Measurements from ENCODE around the gene SEC14L2. TPM values are rescaled to one million over a fixed set of nuclear protein-coding genes. Genes with fewer than 3 reads are reported as not detected.

The SEC14L2 gene
- total and polyA plus RNA-seq, 2 experiments from 2014 or later, result 2.9 to 11.2 TPM

- Histone ChIP-seq H3K4me3 (no peak overlapping the region), H3K9me3 (ENCODE audit: low read depth) (no peaks in the 10 kb centered on the region), H3K27ac (no peak overlapping the region), H3K36me3 (peaks cover 14% of the 10 kb centered on the region), H3K4me1 (ENCODE audit: low read depth) (peaks cover 11% of the 10 kb centered on the region), H3K27me3 (no peaks in the 10 kb centered on the region)
- no peak for TF ChIP-seq CTCF (IDR thresholded peaks at IDR 0.05; ENCODE audit: low read depth, low read length)
- DNase-seq (ENCODE audit: low read depth in 1 of 2, low spot score in 1 of 2), result no peak
Measured at GRCh38 chr22:30416837-30417236, 20.0 kb downstream of the SEC14L2 start.

- DNase-seq (ENCODE audit: low read depth in 1 of 2, low spot score in 1 of 2), result peak in 1 of 2 donors; percentile 88
- no peak overlapping the region for H3K4me3 ChIP-seq
- TF ChIP-seq CTCF (IDR thresholded peaks at IDR 0.05; ENCODE audit: low read depth, low read length), result no peak
- peaks cover 20% of the 10 kb centered on the region for H3K4me1 ChIP-seq (ENCODE audit: low read depth)
- H3K36me3 ChIP-seq, result peaks cover 14% of the 10 kb centered on the region
- H3K27ac ChIP-seq, result peak overlapping the region; percentile 96
- H3K27me3 ChIP-seq, result no peaks in the 10 kb centered on the region
- no peaks in the 10 kb centered on the region for H3K9me3 ChIP-seq (ENCODE audit: low read depth)
Measured at GRCh38 chr22:30420347-30421125, 23.7 kb downstream of the SEC14L2 start.

GRCh38 chr22:30421695-30422480 is 25.1 kb downstream of the SEC14L2 start:
- TF ChIP-seq CTCF (IDR thresholded peaks at IDR 0.05; ENCODE audit: low read depth, low read length), result no peak
- H3K36me3 ChIP-seq, result peaks cover 12% of the 10 kb centered on the region
- peak overlapping the region; percentile 54 for H3K4me3 ChIP-seq
- peak in 1 of 2 donors; percentile 23 for DNase-seq (ENCODE audit: low read depth in 1 of 2, low spot score in 1 of 2)
- H3K27ac ChIP-seq, result peak overlapping the region; percentile 96
- H3K9me3 ChIP-seq (ENCODE audit: low read depth), result no peaks in the 10 kb centered on the region
- no peaks in the 10 kb centered on the region for H3K27me3 ChIP-seq
- H3K4me1 ChIP-seq (ENCODE audit: low read depth), result peaks cover 20% of the 10 kb centered on the region

- Histone ChIP-seq H3K4me1 (ENCODE audit: low read depth) (peaks cover 20% of the 10 kb centered on the region), H3K36me3 (peaks cover 10% of the 10 kb centered on the region), H3K9me3 (ENCODE audit: low read depth) (no peaks in the 10 kb centered on the region), H3K27me3 (no peaks in the 10 kb centered on the region), H3K27ac (peak overlapping the region; percentile 96), H3K4me3 (peak overlapping the region; percentile 54)
- TF ChIP-seq CTCF (IDR thresholded peaks at IDR 0.05; ENCODE audit: low read depth, low read length), result no peak
- peak; percentile 10 to 84 for DNase-seq (ENCODE audit: low read depth in 1 of 2, low spot score in 1 of 2)
Measured at GRCh38 chr22:30422481-30423300, 25.9 kb downstream of the SEC14L2 start.

- H3K27ac ChIP-seq, result peak overlapping the region; percentile 96
- H3K4me3 ChIP-seq, result peak overlapping the region; percentile 54
- peak; percentile 2 for TF ChIP-seq CTCF (IDR thresholded peaks at IDR 0.05; ENCODE audit: low read depth, low read length)
- DNase-seq (ENCODE audit: low read depth in 1 of 2, low spot score in 1 of 2), result peak in 1 of 2 donors; percentile 51
- H3K4me1 ChIP-seq (ENCODE audit: low read depth), result peaks cover 20% of the 10 kb centered on the region
- H3K36me3 ChIP-seq, result peaks cover 6% of the 10 kb centered on the region
- H3K27me3 ChIP-seq, result no peaks in the 10 kb centered on the region
- no peaks in the 10 kb centered on the region for H3K9me3 ChIP-seq (ENCODE audit: low read depth)
Measured at GRCh38 chr22:30423301-30423958, 26.6 kb downstream of the SEC14L2 start.

All from cardiac muscle cell (in vitro differentiated cells and primary cell).